GM21786 (cell line): Measurements from ENCODE around the gene MAPRE3.

ENCODE experiments used
- ATAC-seq: cut with Tn5 transposase; IDR thresholded peaks from one replicate; pipeline ENCODE4 v1.9.1; 2021; ENCODE audit not compliant: unreplicated experiment

Gene MAPRE3

GRCh38 chr2:26982102-26982742 lies 11.8 kb downstream of the MAPRE3 start:
- ATAC-seq, result no peak

GRCh38 chr2:26983746-26984145 lies 13.3 kb downstream of the MAPRE3 start:
- ATAC-seq, result no peak

- no peak for ATAC-seq
Measured at GRCh38 chr2:26985807-26986206, 15.4 kb downstream of the MAPRE3 start.

GRCh38 chr2:26986576-26986975 lies 16.1 kb downstream of the MAPRE3 start:
- ATAC-seq, result no peak

- no peak for ATAC-seq
Measured at GRCh38 chr2:26988058-26988860, 17.8 kb downstream of the MAPRE3 start.

- no peak for ATAC-seq
Measured at GRCh38 chr2:26989156-26989555, 18.7 kb downstream of the MAPRE3 start.

- no peak for ATAC-seq
Measured at GRCh38 chr2:26991717-26992116, 21.3 kb downstream of the MAPRE3 start.

- no peak for ATAC-seq
Measured at GRCh38 chr2:26993768-26994167, 23.3 kb downstream of the MAPRE3 start.

- ATAC-seq, result no peak
Measured at GRCh38 chr2:26994983-26995382, 24.5 kb downstream of the MAPRE3 start.

- no peak for ATAC-seq
Measured at GRCh38 chr2:26997394-26997793, 27.0 kb downstream of the MAPRE3 start.

GRCh38 chr2:26998323-26998722 lies 27.9 kb downstream of the MAPRE3 start:
- ATAC-seq, result no peak

GRCh38 chr2:27000228-27000627 lies 29.8 kb downstream of the MAPRE3 start:
- ATAC-seq, result no peak

GRCh38 chr2:27000995-27001394 lies 30.6 kb downstream of the MAPRE3 start:
- ATAC-seq, result no peak

- ATAC-seq, result no peak
Measured at GRCh38 chr2:27001950-27002349, 31.5 kb downstream of the MAPRE3 start.

- ATAC-seq, result no peak
Measured at GRCh38 chr2:27003007-27003406, 32.6 kb downstream of the MAPRE3 start.

- ATAC-seq, result no peak
Measured at GRCh38 chr2:27003857-27004256, 33.4 kb downstream of the MAPRE3 start.

GRCh38 chr2:27006602-27007415 lies 36.4 kb downstream of the MAPRE3 start:
- no peak for ATAC-seq

GRCh38 chr2:27007416-27008374 lies 37.3 kb downstream of the MAPRE3 start:
- ATAC-seq, result no peak

- no peak for ATAC-seq
Measured at GRCh38 chr2:27008678-27009077, 38.2 kb downstream of the MAPRE3 start.

- no peak for ATAC-seq
Measured at GRCh38 chr2:27009083-27009482, 38.6 kb downstream of the MAPRE3 start.

- ATAC-seq, result no peak
Measured at GRCh38 chr2:27009716-27010115, 39.3 kb downstream of the MAPRE3 start.
